Neuron (in vitro differentiated cells): ENCODE results near the gene ATF3.

Experiments
- H2AFZ ChIP-seq: one replicate; pipeline ENCODE4 v1.6.1; 2013; ENCODE audit warnings: low read depth, mild to moderate bottlenecking, inconsistent platforms, low read length, moderate library complexity
- H3K27me3 ChIP-seq: one replicate; pipeline ENCODE4 v1.6.1; 2013; ENCODE audit warnings: low read length; ENCODE audit not compliant: insufficient read depth
- H3K36me3 ChIP-seq: one replicate; pipeline ENCODE4 v1.6.1; 2013; ENCODE audit warnings: low read length; ENCODE audit not compliant: insufficient read depth
- H3K4me1 ChIP-seq: one replicate; pipeline ENCODE4 v1.6.1; 2013; ENCODE audit warnings: low read length; ENCODE audit not compliant: insufficient read depth
- H3K4me3 ChIP-seq: 2 replicates; pipeline ENCODE4 v1.5.1; 2013; ENCODE audit warnings: mild to moderate bottlenecking, low read length, moderate library complexity
- H3K9me3 ChIP-seq: one replicate; pipeline ENCODE4 v1.6.1; 2013; ENCODE audit warnings: low read length

The ATF3 gene

DNA sequence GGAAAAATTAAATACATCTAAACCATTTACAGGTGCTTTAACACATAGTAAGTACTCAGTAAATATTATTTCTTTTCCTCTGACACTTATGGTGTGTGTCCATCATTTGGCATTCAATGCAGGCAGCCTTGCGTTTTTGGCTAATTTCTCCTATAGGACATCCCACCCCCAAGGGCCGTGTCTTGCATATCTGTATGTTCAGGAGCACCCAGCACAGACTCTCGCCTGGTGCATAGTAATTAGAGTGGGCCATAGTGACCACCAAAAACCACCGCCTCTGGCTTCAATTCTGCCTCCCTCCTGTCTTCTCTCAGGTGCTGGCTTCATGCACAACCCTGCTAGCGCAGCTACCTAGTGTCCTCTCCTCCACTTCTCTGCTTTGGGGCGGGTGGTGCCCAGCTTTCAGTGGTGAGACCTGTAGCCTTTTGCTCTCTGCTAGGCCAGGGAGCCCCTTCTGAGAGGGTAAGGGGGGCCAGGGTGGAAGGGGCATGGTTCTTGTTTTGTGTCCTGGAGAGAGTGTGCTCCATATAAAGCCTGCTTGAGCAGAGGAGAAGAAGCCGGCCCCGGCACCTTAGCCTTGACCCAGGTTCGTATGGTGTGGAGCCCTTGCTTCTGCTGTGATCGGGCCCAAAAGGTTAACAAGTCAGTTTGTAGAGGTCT lies 57.7 kb downstream of the ATF3 start:
- no peaks in the 10 kb centered on the region for H3K36me3 ChIP-seq

DNA sequence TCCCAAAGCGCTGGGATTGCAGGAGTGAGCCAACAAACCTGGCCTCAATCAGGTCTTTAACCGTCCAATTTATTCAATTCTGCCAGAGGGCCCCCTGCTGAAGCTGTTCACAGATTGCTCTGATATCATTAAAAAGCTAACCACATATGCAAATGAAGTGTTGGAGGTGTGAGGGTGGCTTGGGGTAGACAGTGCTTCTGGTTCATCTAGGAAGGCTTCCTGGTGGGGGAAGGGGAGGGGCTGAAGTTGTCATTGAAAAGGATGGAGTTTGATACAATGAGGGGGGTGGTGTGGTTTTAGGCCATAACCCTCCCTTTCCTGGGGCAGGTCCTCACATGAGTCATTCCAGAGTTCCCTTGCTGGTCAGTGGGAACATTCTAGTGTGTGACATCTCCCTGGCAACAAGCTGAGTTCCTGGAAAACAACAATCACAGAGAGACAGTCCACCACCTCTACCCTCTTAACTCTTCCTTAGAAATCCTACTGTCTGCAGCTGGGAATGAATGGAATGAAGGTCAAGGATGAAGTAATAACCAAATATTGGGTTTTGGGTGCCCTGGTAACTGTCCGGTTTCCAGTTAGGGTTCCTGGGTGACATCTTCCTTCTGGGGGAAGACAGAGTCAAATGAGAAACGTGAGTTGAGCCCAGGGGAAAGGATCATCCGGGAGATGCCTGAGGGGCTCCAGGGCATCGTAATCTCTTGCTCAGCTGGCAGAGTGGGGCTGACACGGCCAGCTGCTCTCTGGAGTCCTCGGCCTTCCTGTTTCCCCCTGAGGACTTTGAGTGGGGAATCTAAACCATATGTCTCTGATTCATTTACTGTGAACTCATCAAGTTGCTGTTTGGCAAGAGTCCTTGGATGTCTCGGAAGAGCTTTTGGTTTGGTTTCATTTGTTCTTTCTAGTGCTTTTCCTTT lies 58.9 kb downstream of the ATF3 start:
- H3K9me3 ChIP-seq = no peaks in the 10 kb centered on the region
- H3K36me3 ChIP-seq = no peaks in the 10 kb centered on the region
- H3K4me1 ChIP-seq = peaks cover 42% of the 10 kb centered on the region
- H3K4me3 ChIP-seq = no peak overlapping the region
- H2AFZ ChIP-seq = no peak overlapping the region
- H3K27me3 ChIP-seq = no peaks in the 10 kb centered on the region

More for the DNA sequence above, 57.7 kb downstream of the ATF3 start:
- Histone ChIP-seq H3K27me3 (no peaks in the 10 kb centered on the region), H3K4me1 (peaks cover 39% of the 10 kb centered on the region), H3K9me3 (no peaks in the 10 kb centered on the region), H3K4me3 (no peak overlapping the region), H2AFZ (no peak overlapping the region)

- no peaks in the 10 kb centered on the region for H3K9me3 ChIP-seq
- H3K27me3 ChIP-seq = no peaks in the 10 kb centered on the region
- peaks cover 42% of the 10 kb centered on the region for H3K4me1 ChIP-seq
- no peak overlapping the region for H3K4me3 ChIP-seq
- H2AFZ ChIP-seq = no peak overlapping the region
- H3K36me3 ChIP-seq = no peaks in the 10 kb centered on the region
Observed at GRCh38 chr1:212668477-212668876, 59.9 kb downstream of the ATF3 start.

GRCh38 chr1:212669102-212669501 lies 60.5 kb downstream of the ATF3 start:
- no peaks in the 10 kb centered on the region for H3K9me3 ChIP-seq
- H3K4me1 ChIP-seq = peaks cover 42% of the 10 kb centered on the region
- no peak overlapping the region for H3K4me3 ChIP-seq
- no peaks in the 10 kb centered on the region for H3K27me3 ChIP-seq
- no peaks in the 10 kb centered on the region for H3K36me3 ChIP-seq
- no peak overlapping the region for H2AFZ ChIP-seq

DNA sequence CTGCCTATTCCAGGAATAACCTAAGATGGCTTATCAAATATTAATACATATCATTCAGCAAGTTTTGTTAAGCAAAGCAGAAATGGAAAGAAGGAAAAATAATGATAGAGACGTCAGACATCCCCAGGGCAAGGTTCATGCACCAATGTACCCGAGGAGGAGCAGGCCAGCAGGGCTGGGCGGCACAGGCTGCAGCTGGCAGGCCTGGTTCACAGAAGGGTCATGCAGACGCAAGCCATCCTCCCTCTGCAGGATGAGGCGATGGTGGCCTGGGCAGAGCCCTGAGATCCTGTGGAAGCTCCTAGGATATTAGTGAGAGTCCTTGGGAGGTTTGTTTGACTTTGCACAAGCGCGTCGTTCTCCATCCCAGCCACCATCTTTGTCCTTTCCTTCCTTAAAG lies 61.0 kb downstream of the ATF3 start:
- H3K9me3 ChIP-seq = no peaks in the 10 kb centered on the region
- peaks cover 42% of the 10 kb centered on the region for H3K4me1 ChIP-seq
- no peaks in the 10 kb centered on the region for H3K36me3 ChIP-seq
- H3K4me3 ChIP-seq = no peak overlapping the region
- H3K27me3 ChIP-seq = no peaks in the 10 kb centered on the region
- H2AFZ ChIP-seq = no peak overlapping the region

GRCh38 chr1:212670301-212670700 lies 61.7 kb downstream of the ATF3 start:
- Histone ChIP-seq H3K36me3 (no peaks in the 10 kb centered on the region), H3K4me1 (peaks cover 40% of the 10 kb centered on the region), H3K27me3 (no peaks in the 10 kb centered on the region), H3K4me3 (no peak overlapping the region), H2AFZ (no peak overlapping the region), H3K9me3 (no peaks in the 10 kb centered on the region)
